PC-9 (cell line): Measurements from ENCODE around the gene UBE4B. TPM values are rescaled to one million over a fixed set of nuclear protein-coding genes. Genes with fewer than 3 reads are reported as not detected.

Source experiments
- BruUV-seq: library from RNA; stranded (reverse); fragments of 400-500 nt; replicated peaks from 2 replicates; lab custom pipeline; 2021; lab: Mats Ljungman, UMichigan
- CTCF ChIA-PET: fragments of 300-600 bp; sonication (Branson Sonifier 250); formaldehyde crosslinking; loops from one replicate; lab custom pipeline; 2022; ENCODE audit warnings: antibody characterized with exemption; lab: Charles Lee
- POLR2A ChIA-PET: fragments of 300-600 bp; sonication (Branson Sonifier 250); formaldehyde crosslinking; loops from one replicate; lab custom pipeline; 2022; ENCODE audit warnings: antibody characterized with exemption; ENCODE audit not compliant: unreplicated experiment; lab: Charles Lee
- DNase-seq, 2 experiments: peaks; one replicate each; pipeline versions ENCODE4 v3.0.0 to v3.0.0-alpha.2; 2015 to 2022; ENCODE audit warnings: mixed read lengths in 1 of 2
- H2AFZ ChIP-seq: fragments of 200-600 bp; sonication (generic); 2 replicates; pipeline ENCODE4 v1.8.1; 2017; ENCODE audit warnings: antibody characterized with exemption
- H3F3A ChIP-seq: fragments of 200-600 bp; sonication (generic); 2 replicates; pipeline ENCODE4 v1.8.1; 2017; ENCODE audit warnings: antibody characterized with exemption, mild to moderate bottlenecking, low read depth; ENCODE audit not compliant: insufficient read depth
- H3K27ac ChIP-seq: fragments of 200-600 bp; sonication (generic); 2 replicates; pipeline ENCODE4 v1.6.1; 2016; ENCODE audit warnings: mixed run types
- H3K27me3 ChIP-seq: fragments of 200-600 bp; sonication (generic); 2 replicates; pipeline ENCODE4 v1.6.1; 2016; ENCODE audit warnings: low read depth, mixed run types; ENCODE audit not compliant: insufficient read depth
- H3K36me3 ChIP-seq: fragments of 200-600 bp; sonication (generic); 2 replicates; pipeline ENCODE4 v1.6.1; 2016; ENCODE audit warnings: low read depth, mixed run types
- H3K4me1 ChIP-seq: fragments of 200-600 bp; sonication (generic); replicated peaks from 2 replicates; pipeline ENCODE4 v1.6.1; 2016; ENCODE audit warnings: mixed run types; ENCODE audit not compliant: insufficient read depth
- H3K4me2 ChIP-seq: fragments of 200-600 bp; sonication (generic); 2 replicates; pipeline ENCODE4 v1.6.1; 2017; ENCODE audit warnings: mixed run types
- H3K4me3 ChIP-seq: fragments of 200-600 bp; sonication (generic); 2 replicates; pipeline ENCODE4 v1.6.1; 2016; ENCODE audit warnings: mixed run types
- H3K79me2 ChIP-seq: fragments of 200-600 bp; sonication (generic); 2 replicates; pipeline ENCODE4 v1.6.1; 2017; ENCODE audit warnings: low read depth, mixed run types
- H3K9me2 ChIP-seq: fragments of 200-600 bp; sonication (generic); 2 replicates; pipeline ENCODE4 v1.8.1; 2017; ENCODE audit warnings: mild to moderate bottlenecking; ENCODE audit not compliant: insufficient read depth
- H3K9me3 ChIP-seq: fragments of 200-600 bp; sonication (generic); 2 replicates; pipeline ENCODE4 v1.8.1; 2016; ENCODE audit warnings: low read depth; ENCODE audit not compliant: insufficient read depth
- H4K20me1 ChIP-seq: fragments of 200-600 bp; sonication (generic); 2 replicates; pipeline ENCODE4 v1.8.1; 2017; ENCODE audit not compliant: insufficient read depth
- EZH2 ChIP-seq: fragments of 200-600 bp; sonication (generic); IDR thresholded peaks from 2 replicates; pipeline ENCODE4 v1.8.0; 2017; ENCODE audit warnings: antibody characterized with exemption, low read depth
- intact Hi-C: fragments of 100-400 bp; cut with micrococcal nuclease; formaldehyde crosslinking; loops from one replicate; pipeline ENCODE4 v1.10.0; 2022; ENCODE audit not compliant: unreplicated experiment
- total RNA-seq: library from RNA; stranded (reverse); gene quantifications from 2 replicates; pipeline ENCODE4 v1.2.3, GENCODE V29; 2021
- TF ChIP-seq, protein P1 (sequence below): fragments of 200-600 bp; sonication (generic); conservative IDR thresholded peaks from 2 replicates; pipeline ENCODE4 v1.6.1; 2017; ENCODE audit warnings: mixed run types, antibody characterized with exemption, mild to moderate bottlenecking, moderate library complexity

UBE4B gene
- total RNA-seq, 1 experiment from 2014 or later = 59.1 TPM

DNA sequence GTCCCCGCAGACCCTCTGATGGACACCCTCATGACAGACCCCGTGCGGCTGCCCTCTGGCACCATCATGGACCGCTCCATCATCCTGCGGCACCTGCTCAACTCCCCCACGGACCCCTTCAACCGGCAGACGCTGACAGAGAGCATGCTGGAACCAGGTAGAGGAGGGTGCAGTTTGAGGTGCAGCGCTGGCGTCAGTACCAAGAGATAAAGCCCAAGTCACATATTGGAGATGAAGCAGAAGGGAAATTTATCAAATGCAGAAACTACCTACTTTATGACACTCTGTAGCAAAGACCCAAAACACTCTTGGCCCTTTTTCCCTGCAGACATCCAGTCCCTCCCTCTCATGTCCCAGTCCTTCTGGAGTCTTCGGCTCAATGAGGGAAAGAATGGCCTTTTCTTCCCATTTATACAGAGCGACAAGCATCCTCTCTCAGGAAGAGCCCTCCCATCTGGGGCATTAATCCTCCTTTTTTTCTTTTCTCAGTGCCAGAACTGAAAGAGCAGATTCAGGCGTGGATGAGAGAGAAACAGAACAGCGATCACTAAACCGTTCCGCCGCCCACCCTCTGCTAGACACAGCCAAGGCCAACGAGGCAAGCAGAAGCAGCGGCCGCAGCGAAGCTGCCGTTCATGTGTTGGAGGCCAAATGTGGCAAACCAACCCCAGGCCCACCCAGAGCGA is 146.8 kb downstream of the UBE4B start:
- Histone ChIP-seq H3K4me3 (no peak overlapping the region), H3K36me3 (no peaks in the 10 kb centered on the region), H3K9me3 (no peaks in the 10 kb centered on the region), H3K27ac (no peak overlapping the region), H3K27me3 (no peaks in the 10 kb centered on the region), H3K4me2 (no peak overlapping the region), H3K79me2 (no peaks in the 10 kb centered on the region), H2AFZ (no peak overlapping the region), H3K4me1 (no peaks in the 10 kb centered on the region), H4K20me1 (no peaks in the 10 kb centered on the region), H3K9me2 (no peaks in the 10 kb centered on the region), H3F3A (no peaks in the 10 kb centered on the region)
- no peak for DNase-seq
- ChIA-PET POLR2A (no interaction called here), CTCF (no interaction called here)
- TF ChIP-seq, protein P1, sequence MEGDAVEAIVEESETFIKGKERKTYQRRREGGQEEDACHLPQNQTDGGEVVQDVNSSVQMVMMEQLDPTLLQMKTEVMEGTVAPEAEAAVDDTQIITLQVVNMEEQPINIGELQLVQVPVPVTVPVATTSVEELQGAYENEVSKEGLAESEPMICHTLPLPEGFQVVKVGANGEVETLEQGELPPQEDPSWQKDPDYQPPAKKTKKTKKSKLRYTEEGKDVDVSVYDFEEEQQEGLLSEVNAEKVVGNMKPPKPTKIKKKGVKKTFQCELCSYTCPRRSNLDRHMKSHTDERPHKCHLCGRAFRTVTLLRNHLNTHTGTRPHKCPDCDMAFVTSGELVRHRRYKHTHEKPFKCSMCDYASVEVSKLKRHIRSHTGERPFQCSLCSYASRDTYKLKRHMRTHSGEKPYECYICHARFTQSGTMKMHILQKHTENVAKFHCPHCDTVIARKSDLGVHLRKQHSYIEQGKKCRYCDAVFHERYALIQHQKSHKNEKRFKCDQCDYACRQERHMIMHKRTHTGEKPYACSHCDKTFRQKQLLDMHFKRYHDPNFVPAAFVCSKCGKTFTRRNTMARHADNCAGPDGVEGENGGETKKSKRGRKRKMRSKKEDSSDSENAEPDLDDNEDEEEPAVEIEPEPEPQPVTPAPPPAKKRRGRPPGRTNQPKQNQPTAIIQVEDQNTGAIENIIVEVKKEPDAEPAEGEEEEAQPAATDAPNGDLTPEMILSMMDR = no peak
- no peak for TF ChIP-seq EZH2
- no TSS peak for BruUV-seq
- intact Hi-C loops = no loop called here

DNA sequence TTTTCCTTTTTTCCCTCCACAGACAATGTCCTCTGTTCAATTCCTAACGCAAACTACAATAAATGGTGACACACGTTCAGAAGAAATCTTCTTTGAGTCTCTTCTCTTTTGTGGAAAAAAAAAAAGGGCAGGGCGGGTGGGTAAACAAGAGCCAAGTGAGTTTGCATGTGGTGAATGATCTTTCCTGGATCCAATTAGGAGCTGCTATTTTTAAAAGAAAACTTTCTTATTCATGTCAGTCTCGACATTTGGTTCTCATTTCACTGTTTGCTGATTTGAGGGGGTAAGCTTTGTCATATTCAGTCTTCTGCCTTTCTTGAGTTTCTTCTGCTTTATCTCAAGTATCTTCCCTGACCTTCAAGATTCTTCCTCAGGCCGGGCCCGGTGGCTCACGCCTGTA is 148.4 kb downstream of the UBE4B start:
- H3F3A ChIP-seq = no peaks in the 10 kb centered on the region
- no peak for TF ChIP-seq EZH2
- TF ChIP-seq, protein P1 = no peak
- intact Hi-C loops = no loop called here
- H3K4me2 ChIP-seq = no peak overlapping the region
- no peaks in the 10 kb centered on the region for H4K20me1 ChIP-seq
- no peaks in the 10 kb centered on the region for H3K9me2 ChIP-seq
- H3K27ac ChIP-seq = no peak overlapping the region
- no TSS peak for BruUV-seq
- ChIA-PET POLR2A (interaction anchor here (0.6 kb wide), 1 partner anchor 567 kb away, joined by 4 read pairs; no protein-coding TSS in a partner anchor), CTCF (interaction anchor here (0.6 kb wide), 1 partner anchor 253 kb away, joined by 3 read pairs; no protein-coding TSS in a partner anchor)
- H3K4me3 ChIP-seq = no peak overlapping the region
- no peak for DNase-seq
- no peaks in the 10 kb centered on the region for H3K36me3 ChIP-seq
- H2AFZ ChIP-seq = no peak overlapping the region
- H3K9me3 ChIP-seq = no peaks in the 10 kb centered on the region
- H3K27me3 ChIP-seq = no peaks in the 10 kb centered on the region
- H3K79me2 ChIP-seq = no peaks in the 10 kb centered on the region
- no peaks in the 10 kb centered on the region for H3K4me1 ChIP-seq

- Histone ChIP-seq H3F3A (no peaks in the 10 kb centered on the region), H3K79me2 (no peaks in the 10 kb centered on the region), H3K27ac (no peak overlapping the region), H3K36me3 (no peaks in the 10 kb centered on the region), H3K9me2 (no peaks in the 10 kb centered on the region), H3K4me2 (no peak overlapping the region), H2AFZ (no peak overlapping the region), H3K4me1 (no peaks in the 10 kb centered on the region), H4K20me1 (no peaks in the 10 kb centered on the region), H3K9me3 (no peaks in the 10 kb centered on the region), H3K4me3 (no peak overlapping the region), H3K27me3 (no peaks in the 10 kb centered on the region)
- CTCF ChIA-PET = no interaction called here
- BruUV-seq = no TSS peak
- TF ChIP-seq, protein P1 = no peak
- no peak for TF ChIP-seq EZH2
- no peak for DNase-seq
- POLR2A ChIA-PET = no interaction called here
- intact Hi-C loops = no loop called here
Measured at GRCh38 chr1:10185759-10186158, 153.0 kb downstream of the UBE4B start.
